GM15510 (cell line): ENCODE data around the gene HSPB6.

Source experiments
- POLR2A ChIP-seq: IDR thresholded peaks from 3 replicates; pipeline ENCODE4 v1.6.1; 2011; ENCODE audit warnings: borderline replicate concordance; ENCODE audit not compliant: insufficient read length; ENCODE audit errors: extremely low read depth

The HSPB6 gene

GRCh38 chr19:35746087-35746462 lies 10.8 kb downstream of the HSPB6 start:
- no peak for TF ChIP-seq POLR2A

DNA sequence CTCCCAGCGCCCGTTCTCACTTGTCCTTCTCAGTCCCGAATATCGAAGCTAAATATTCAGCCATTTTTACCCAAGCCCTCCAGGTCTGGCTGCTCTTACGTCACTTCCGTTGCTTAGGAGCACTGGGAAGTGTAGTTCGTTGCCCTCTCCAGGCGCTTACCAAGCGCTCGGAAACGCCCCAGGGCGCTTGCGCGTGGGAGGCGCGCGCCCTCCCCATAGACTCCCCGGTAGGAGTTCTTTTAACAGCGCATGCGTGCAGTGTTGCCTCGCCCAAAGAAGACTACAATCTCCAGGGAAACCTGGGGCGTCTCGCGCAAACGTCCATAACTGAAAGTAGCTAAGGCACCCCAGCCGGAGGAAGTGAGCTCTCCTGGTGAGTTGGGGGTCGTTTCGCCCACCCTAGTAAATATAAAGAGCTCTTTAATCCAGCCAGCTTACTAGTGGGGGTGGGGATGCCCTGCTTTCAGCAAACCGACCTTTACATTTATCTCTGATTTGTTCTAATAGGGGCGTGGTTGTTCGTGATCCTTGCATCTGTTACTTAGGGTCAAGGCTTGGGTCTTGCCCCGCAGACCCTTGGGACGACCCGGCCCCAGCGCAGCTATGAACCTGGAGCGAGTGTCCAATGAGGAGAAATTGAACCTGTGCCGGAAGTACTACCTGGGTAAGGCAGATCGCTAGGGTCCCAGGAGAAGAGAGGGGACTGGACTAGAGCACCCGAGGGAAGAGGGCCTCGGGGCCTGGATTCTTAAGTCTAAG lies 11.3 kb downstream of the HSPB6 start, which contains the start of the genes PSENEN and U2AF1L4:
TSS of gene PSENEN (plus strand) at position 324 of the 759 bp plus-strand sequence. CDS start at position 604, 280 bp downstream.
TSS of gene U2AF1L4 (minus strand) at position 91 of the 759 bp plus-strand sequence. CDS start at position 64, 27 bp downstream.
- TF ChIP-seq POLR2A, result no peak

DNA sequence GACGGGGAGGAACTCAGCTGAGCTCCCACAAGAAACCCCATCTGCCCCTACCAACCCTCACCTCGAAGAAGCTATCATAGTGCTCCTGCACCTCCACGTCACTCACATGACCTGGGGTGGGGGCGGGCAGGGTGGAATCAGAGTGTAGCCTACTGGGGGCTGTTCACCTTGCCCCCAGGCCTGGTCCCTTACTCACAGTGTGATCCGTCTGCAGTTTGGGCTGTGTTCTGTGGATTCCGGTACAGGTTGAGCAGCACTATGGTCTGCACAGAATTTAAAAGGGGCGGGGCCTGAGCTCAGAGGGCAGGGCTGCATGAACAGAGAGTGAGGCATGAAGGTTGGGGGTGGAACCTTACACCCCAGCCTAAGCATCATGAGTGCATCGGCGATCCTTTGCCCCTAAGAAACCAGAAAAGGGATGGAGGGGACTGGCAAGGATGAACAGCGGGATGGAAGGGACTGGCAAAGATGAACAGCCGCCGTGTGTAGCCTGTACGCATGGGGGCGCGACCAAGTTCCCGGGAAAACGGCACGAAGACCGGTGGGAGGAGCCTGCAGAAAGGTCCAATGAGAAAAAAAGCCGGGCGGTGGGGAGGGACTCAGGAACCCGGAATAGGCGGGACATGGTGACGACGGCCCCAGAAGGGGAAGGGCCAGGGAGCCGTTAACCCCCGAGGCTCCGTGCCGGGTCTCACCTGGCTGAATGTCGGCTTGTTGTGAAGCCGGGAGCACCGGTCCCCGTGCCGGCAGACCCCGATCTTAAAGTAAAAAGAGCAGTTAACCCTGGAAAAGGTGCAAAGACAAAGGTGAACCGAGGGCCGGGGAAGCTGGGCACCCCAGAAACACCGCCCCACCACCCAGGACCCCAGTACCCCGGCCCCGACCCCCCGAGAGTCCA lies 12.2 kb downstream of the HSPB6 start:
- TF ChIP-seq POLR2A, result peak; percentile 84

- TF ChIP-seq POLR2A, result no peak
Measured at GRCh38 chr19:35743640-35744429, 13.0 kb downstream of the HSPB6 start.

DNA sequence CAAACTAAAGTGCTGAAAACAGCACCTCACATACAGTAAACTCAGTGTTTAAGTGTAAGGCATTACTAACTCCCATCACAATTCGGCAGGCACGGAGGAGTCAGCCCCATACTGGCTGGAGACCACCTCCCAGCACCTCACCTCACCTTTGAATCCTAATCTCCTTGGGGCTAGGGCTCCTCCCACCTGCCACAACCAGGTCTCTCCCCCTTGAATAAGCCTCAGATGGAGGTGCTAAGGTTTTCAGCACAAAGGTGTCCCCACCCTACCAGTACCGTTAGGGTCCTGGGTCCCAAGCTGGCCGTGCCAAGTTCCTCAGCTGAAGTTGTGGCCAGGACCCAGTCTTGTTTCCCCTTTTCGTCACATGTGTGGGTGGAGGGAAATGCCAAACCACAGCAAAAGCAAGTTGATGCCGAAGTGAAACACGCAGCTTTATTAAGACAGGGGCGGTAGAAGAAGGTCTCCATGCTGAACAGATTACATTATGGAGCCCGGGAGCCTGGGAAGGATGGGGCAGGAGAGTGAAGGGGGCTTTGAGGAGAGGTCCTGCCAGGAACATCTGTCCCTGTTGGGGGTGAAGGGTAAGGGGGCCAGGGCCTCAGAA lies 14.6 kb downstream of the HSPB6 start, which contains the start of gene IGFLR1:
TSS of gene IGFLR1 (minus strand) at position 332 of the 604 bp plus-strand sequence. CDS start 1,272 bp downstream, outside the sequence.
- peak; percentile 51 for TF ChIP-seq POLR2A

GRCh38 chr19:35741203-35741515 lies 15.7 kb downstream of the HSPB6 start:
- no peak for TF ChIP-seq POLR2A

GRCh38 chr19:35740423-35741202 lies 16.2 kb downstream of the HSPB6 start:
- peak; percentile 73 for TF ChIP-seq POLR2A

- no peak for TF ChIP-seq POLR2A
Measured at GRCh38 chr19:35740108-35740422, 16.8 kb downstream of the HSPB6 start.

DNA sequence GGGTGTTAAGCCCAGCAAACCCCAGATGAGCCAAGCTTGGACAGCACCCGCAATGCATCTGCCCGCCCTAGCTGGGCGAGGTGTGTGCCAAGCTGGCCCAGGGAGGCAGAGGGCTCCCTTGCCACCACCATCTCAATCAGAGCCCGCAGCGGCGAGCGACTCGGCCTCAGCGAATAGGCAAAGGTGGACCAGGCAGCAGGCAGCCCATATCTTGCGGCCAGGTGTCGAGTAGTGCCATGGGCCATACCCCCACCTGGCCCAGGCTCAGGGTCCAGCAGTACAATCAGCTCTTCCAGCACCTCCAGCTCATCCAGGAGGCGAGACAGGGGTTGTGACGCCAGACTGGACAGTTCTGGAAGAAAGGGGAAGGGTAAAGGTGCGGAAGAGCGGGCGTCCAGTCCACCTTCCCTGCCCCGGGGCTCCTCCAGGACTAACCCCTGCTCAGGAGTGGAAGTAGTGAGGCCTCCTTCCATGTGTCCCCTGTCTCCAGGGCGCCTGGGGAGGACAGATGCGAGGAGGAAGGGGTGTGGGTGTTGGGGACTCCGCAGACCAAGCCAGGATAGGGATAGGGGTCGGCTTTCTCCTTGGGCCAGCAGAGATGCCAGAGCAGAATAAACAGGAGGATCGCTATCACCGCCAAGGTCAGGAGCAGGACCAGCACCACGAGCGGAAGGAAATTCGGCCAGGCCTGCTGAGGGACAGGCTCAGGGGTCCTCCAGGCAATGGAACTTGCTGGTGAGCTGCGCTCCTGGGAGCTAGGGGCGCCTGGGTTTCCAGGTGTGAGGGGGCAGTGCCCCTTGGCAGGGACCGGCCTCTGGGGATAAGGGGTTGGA lies 17.3 kb downstream of the HSPB6 start:
- no peak for TF ChIP-seq POLR2A

- TF ChIP-seq POLR2A, result no peak
Measured at GRCh38 chr19:35738887-35739229, 18.0 kb downstream of the HSPB6 start.

DNA sequence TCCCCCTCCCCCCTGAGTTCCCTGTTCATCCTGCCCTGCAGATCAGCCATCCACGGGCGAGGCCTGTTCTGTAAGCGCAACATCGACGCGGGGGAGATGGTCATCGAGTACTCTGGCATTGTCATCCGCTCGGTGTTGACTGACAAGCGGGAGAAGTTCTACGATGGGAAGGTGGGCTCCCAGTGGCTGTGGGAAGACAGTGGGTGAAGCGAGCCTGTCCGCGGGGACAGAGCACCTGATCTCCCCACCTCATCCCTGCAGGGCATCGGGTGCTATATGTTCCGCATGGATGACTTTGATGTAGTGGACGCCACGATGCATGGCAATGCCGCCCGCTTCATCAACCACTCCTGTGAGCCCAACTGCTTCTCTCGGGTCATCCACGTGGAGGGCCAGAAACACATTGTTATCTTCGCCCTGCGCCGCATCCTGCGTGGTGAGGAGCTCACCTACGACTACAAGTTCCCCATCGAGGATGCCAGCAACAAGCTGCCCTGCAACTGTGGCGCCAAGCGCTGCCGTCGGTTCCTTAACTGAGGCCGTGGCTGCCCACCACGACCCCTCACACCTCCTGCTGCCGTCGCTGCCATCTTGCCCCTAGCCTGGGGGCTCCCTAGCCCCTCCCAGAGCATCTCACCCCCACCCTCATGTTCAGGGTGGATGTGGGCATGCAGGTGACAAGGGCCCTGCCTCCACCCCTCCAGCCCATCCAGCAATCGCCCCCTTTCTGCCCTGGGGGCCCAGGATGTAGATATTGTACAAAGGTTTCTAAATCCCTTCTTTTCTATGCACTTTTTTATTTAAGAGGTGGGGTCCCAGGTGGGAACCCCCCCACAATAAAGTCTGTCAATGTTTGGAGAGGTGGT lies 18.6 kb downstream of the HSPB6 start:
- no peak for TF ChIP-seq POLR2A
